IMR-90 (cell line): ENCODE measurements around the gene CCR5AS.

Experiments
- ATAC-seq: fragments of 200-7000 bp; cut with Tn5 transposase; 2 replicates; pipeline ENCODE4 v1.9.1; 2020; ENCODE audit warnings: low read depth, mild to moderate bottlenecking, moderate library complexity
- BruUV-seq: library from RNA; stranded (reverse); fragments of 400-500 nt; replicated peaks from 2 replicates; lab custom pipeline; 2021; lab: Mats Ljungman, UMichigan
- CTCF ChIA-PET: fragments of 300-600 bp; formaldehyde crosslinking; extraction: SDS; loops from one replicate; lab custom pipeline; 2021; ENCODE audit warnings: antibody characterized with exemption; lab: Yijun Ruan, JAX
- POLR2A ChIA-PET: fragments of 300-600 bp; sonication (Branson Sonifier 250); formaldehyde crosslinking; loops from one replicate; lab custom pipeline; 2022; ENCODE audit warnings: antibody characterized with exemption; ENCODE audit not compliant: unreplicated experiment; lab: Charles Lee
- DNase-seq: peaks from one replicate; pipeline ENCODE4 v3.0.0; 2013
- H2AFZ ChIP-seq: replicated peaks from 2 replicates; pipeline ENCODE3; 2013; ENCODE audit warnings: low read length, mild to moderate bottlenecking; ENCODE audit not compliant: poor library complexity
- H2AK5ac ChIP-seq: 2 replicates; pipeline ENCODE4 v1.6.1; 2013; ENCODE audit warnings: low read depth, low read length, inconsistent platforms
- H2AK9ac ChIP-seq: replicated peaks from 2 replicates; pipeline ENCODE3; 2013; ENCODE audit warnings: mild to moderate bottlenecking, low read depth, low read length, moderate library complexity; ENCODE audit not compliant: poor library complexity
- H2BK120ac ChIP-seq: 2 replicates; pipeline ENCODE4 v1.6.1; 2013; ENCODE audit warnings: low read depth, low read length, inconsistent platforms
- H2BK15ac ChIP-seq: 3 replicates; pipeline ENCODE4 v1.6.1; 2013; ENCODE audit warnings: low read depth, low read length, inconsistent platforms
- H2BK20ac ChIP-seq: 2 replicates; pipeline ENCODE4 v1.6.1; 2013; ENCODE audit warnings: low read depth, mild to moderate bottlenecking, inconsistent platforms, low read length, moderate library complexity
- H2BK5ac ChIP-seq: 2 replicates; pipeline ENCODE4 v1.6.1; 2013; ENCODE audit warnings: mild to moderate bottlenecking, low read depth, low read length, inconsistent platforms; ENCODE audit not compliant: poor library complexity, severe bottlenecking
- H3K14ac ChIP-seq: replicated peaks from 2 replicates; pipeline ENCODE4 v1.6.1; 2013; ENCODE audit warnings: low read depth, low read length, inconsistent platforms
- H3K18ac ChIP-seq: 2 replicates; pipeline ENCODE4 v1.6.1; 2013; ENCODE audit warnings: low read depth, low read length, control low read depth
- H3K23ac ChIP-seq: 2 replicates; pipeline ENCODE4 v1.6.1; 2013; ENCODE audit warnings: low read depth, low read length, inconsistent platforms
- H3K27ac ChIP-seq: 2 replicates; pipeline ENCODE4 v1.5.1; 2013; ENCODE audit warnings: mild to moderate bottlenecking, control low read depth, low read length; ENCODE audit not compliant: insufficient read depth
- H3K27me3 ChIP-seq: 2 replicates; pipeline ENCODE4 v1.6.1; 2013; ENCODE audit warnings: low read length; ENCODE audit not compliant: control insufficient read depth, insufficient read depth
- H3K36me3 ChIP-seq: 2 replicates; pipeline ENCODE4 v1.6.1; 2013; ENCODE audit warnings: low read length, mixed read lengths; ENCODE audit not compliant: control insufficient read depth, insufficient read depth
- H3K4ac ChIP-seq: 2 replicates; pipeline ENCODE4 v1.6.1; 2013; ENCODE audit warnings: low read depth, low read length, inconsistent platforms
- H3K4me1 ChIP-seq: 2 replicates; pipeline ENCODE4 v1.6.1; 2013; ENCODE audit warnings: low read length, mixed read lengths; ENCODE audit not compliant: control insufficient read depth, insufficient read depth
- H3K4me2 ChIP-seq: 2 replicates; pipeline ENCODE4 v1.6.1; 2013; ENCODE audit warnings: low read depth, mild to moderate bottlenecking, control low read depth, low read length, moderate library complexity
- H3K4me3 ChIP-seq: 2 replicates; pipeline ENCODE4 v1.5.1; 2013; ENCODE audit warnings: low read depth, mild to moderate bottlenecking, control low read depth, low read length, moderate library complexity; ENCODE audit not compliant: insufficient read depth
- H3K56ac ChIP-seq: 2 replicates; pipeline ENCODE4 v1.6.1; 2013; ENCODE audit warnings: low read length, inconsistent platforms; ENCODE audit not compliant: insufficient read depth; ENCODE audit errors: extremely low read depth
- H3K79me1 ChIP-seq, 2 experiments: 2 replicates each; pipeline ENCODE4 v1.6.1; 2013; ENCODE audit warnings: low read length in 2 of 2, inconsistent platforms in 1 of 2, low read depth in 1 of 2
- H3K9ac ChIP-seq: 2 replicates; pipeline ENCODE4 v1.6.1; 2013; ENCODE audit warnings: low read depth, low read length, control low read depth
- H3K9me1 ChIP-seq: 2 replicates; pipeline ENCODE4 v1.6.1; 2013; ENCODE audit warnings: low read length, inconsistent platforms; ENCODE audit not compliant: insufficient read depth
- H3K9me3 ChIP-seq: 2 replicates; pipeline ENCODE4 v1.6.1; 2013; ENCODE audit warnings: low read length; ENCODE audit not compliant: control insufficient read depth, insufficient read depth
- H4K20me1 ChIP-seq: 2 replicates; pipeline ENCODE4 v1.6.1; 2013; ENCODE audit warnings: low read length, inconsistent platforms; ENCODE audit not compliant: insufficient read depth
- H4K5ac ChIP-seq: 2 replicates; pipeline ENCODE4 v1.6.1; 2013; ENCODE audit warnings: mild to moderate bottlenecking, low read depth, low read length, control low read depth
- H4K8ac ChIP-seq, 2 experiments: 2 replicates each; pipeline ENCODE4 v1.6.1; 2013; ENCODE audit warnings: low read depth in 2 of 2, low read length in 2 of 2, control low read depth in 1 of 2, inconsistent platforms in 1 of 2
- H4K91ac ChIP-seq: 2 replicates; pipeline ENCODE4 v1.6.1; 2013; ENCODE audit warnings: low read depth, low read length, inconsistent platforms; ENCODE audit not compliant: insufficient read depth
- BHLHE40 ChIP-seq: fragments of 150-350 bp; IDR thresholded peaks from 2 replicates; pipeline ENCODE4 v1.6.1; 2016; ENCODE audit warnings: mild to moderate bottlenecking, low read depth, low read length
- MAZ ChIP-seq: IDR thresholded peaks from 2 replicates; pipeline ENCODE4 v1.6.1; 2012; ENCODE audit warnings: low read depth, mild to moderate bottlenecking, low read length, improper control_type of control experiment, moderate library complexity, borderline replicate concordance
- NFE2L2 ChIP-seq: fragments of 150-350 bp; IDR thresholded peaks from 2 replicates; pipeline ENCODE4 v1.6.1; 2016; ENCODE audit warnings: low read depth, mild to moderate bottlenecking, low read length
- POLR2A ChIP-seq: IDR thresholded peaks from 2 replicates; pipeline ENCODE4 v1.6.1; 2012; ENCODE audit warnings: mild to moderate bottlenecking, low read depth, low read length
- WGBS, 2 experiments: methylation state at CpG; one replicate each; pipeline versions ENCODE4 v1.1.5 to v1.1.7; 2013; ENCODE audit warnings: missing lambda C conversion rate in 2 of 2; ENCODE audit not compliant: insufficient read length in 1 of 2; ENCODE audit errors: extremely low coverage in 2 of 2; 5-methylcytosine and 5-hydroxymethylcytosine counted together
- dilution Hi-C: fragments of 300-500 bp; cut with HindIII; formaldehyde crosslinking; loops from one replicate; pipeline ENCODE4 v1.14.3; 2018; ENCODE audit warnings: low sequenced_read_pairs; ENCODE audit not compliant: unreplicated experiment
- in situ Hi-C: fragments of 300-500 bp; cut with MboI; formaldehyde crosslinking; loops from 3 replicates; pipeline ENCODE4 v1.14.3; 2019; ENCODE audit warnings: low sequenced_read_pairs, inconsistent platforms, mixed read lengths
- intact Hi-C: fragments of 100-400 bp; cut with micrococcal nuclease; formaldehyde crosslinking; loops from 2 replicates; pipeline ENCODE4 v1.10.0; 2022

CCR5AS gene

GRCh38 chr3:46416125-46416810 is 9.4 kb upstream of the CCR5AS start:
- H4K8ac ChIP-seq = no peak overlapping the region
- H3K36me3 ChIP-seq = no peaks in the 10 kb centered on the region
- no peak overlapping the region for H4K5ac ChIP-seq
- in situ Hi-C loops = no loop called here
- H3K23ac ChIP-seq = no peak overlapping the region
- DNase-seq (no peak), ATAC-seq (no peak)
- no peak overlapping the region for H2BK120ac ChIP-seq
- TF ChIP-seq NFE2L2 (no peak), MAZ (no peak), POLR2A (no peak), BHLHE40 (no peak)
- CTCF ChIA-PET = no interaction called here
- no peak overlapping the region for H3K14ac ChIP-seq
- no peak overlapping the region for H3K4me3 ChIP-seq
- no peak overlapping the region for H3K4me2 ChIP-seq
- intact Hi-C loops = no loop called here
- H3K18ac ChIP-seq = no peak overlapping the region
- no peak overlapping the region for H2BK5ac ChIP-seq
- dilution Hi-C loops = no loop called here
- BruUV-seq = no TSS peak
- no peak overlapping the region for H3K4ac ChIP-seq
- no peaks in the 10 kb centered on the region for H3K79me1 ChIP-seq
- no peaks in the 10 kb centered on the region for H4K20me1 ChIP-seq
- 18% methylated on average over 2 of the region's 10 CpGs; no CpG with 5 or more reads in 1 of the 2 experiments for WGBS, 2 experiments
- H3K56ac ChIP-seq = no peak overlapping the region
- H3K9ac ChIP-seq = no peak overlapping the region
- H3K4me1 ChIP-seq = peaks cover 2% of the 10 kb centered on the region
- H3K27ac ChIP-seq = no peak overlapping the region
- no peaks in the 10 kb centered on the region for H3K9me1 ChIP-seq
- no peak overlapping the region for H2AK9ac ChIP-seq
- POLR2A ChIA-PET = no interaction called here
- H4K91ac ChIP-seq = no peak overlapping the region
- peaks cover 6% of the 10 kb centered on the region; the same call in 1 of the 2 replicates for H3K27me3 ChIP-seq
- H3K9me3 ChIP-seq = no peaks in the 10 kb centered on the region
- H2AFZ ChIP-seq = no peak overlapping the region
- H2AK5ac ChIP-seq = no peak overlapping the region
- H2BK20ac ChIP-seq = no peak overlapping the region
- H2BK15ac ChIP-seq = no peak overlapping the region
